Endometrial microvascular endothelial cells (primary cell): ENCODE results near the gene SLCO2A1. TPM values are rescaled to one million over a fixed set of nuclear protein-coding genes. Genes with fewer than 3 reads are reported as not detected.

Source experiments
- in situ Hi-C: cut with HindIII; loops from 2 replicates; pipeline ENCODE4 v1.10.0; 2017; ENCODE audit warnings: low sequenced_read_pairs, low pct_unique_long_range_greater_than_20kb; ENCODE audit errors: inconsistent ontology term
- total RNA-seq: library from RNA; depleted of rRNA; stranded (reverse); fragments of >200 nt; gene quantifications from one replicate; pipeline ENCODE4 v1.2.3, GENCODE V29; 2015; ENCODE audit errors: inconsistent ontology term

Gene SLCO2A1
- total RNA-seq, 1 donor from 2014 or later: 22.4 TPM

- in situ Hi-C loops: no loop called here
These were observed 15.5 kb downstream of the SLCO2A1 start for GRCh38 chr3:134014270-134014669.

GRCh38 chr3:134013280-134013679 lies 16.4 kb downstream of the SLCO2A1 start:
- in situ Hi-C loops: no loop called here

GRCh38 chr3:134009345-134010000 lies 20.3 kb downstream of the SLCO2A1 start:
- in situ Hi-C loops: no loop called here

DNA sequence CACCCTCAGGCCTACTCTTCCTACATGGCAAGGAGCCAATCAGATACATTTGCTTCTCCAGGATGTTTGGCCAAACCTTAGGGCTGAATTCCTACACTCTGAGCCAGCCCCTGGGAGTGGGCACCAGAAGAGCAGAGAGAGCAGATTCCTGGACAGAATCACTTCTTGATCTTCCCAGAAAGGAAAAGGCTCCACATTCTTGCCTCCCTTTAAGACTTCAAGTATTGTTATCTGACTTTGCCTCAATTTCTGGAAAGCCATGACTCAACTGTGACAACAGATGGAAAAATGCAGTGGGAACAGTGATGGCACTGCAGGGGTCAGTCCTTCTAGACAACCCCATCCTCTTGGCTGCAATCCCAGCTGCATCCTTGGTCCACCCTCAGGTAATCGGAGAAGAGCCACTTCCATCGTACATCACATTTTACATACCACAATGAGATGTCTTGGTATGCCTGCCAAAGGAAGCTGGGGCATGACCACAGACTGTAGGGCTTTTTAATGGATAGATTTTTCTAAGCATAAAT lies 21.0 kb downstream of the SLCO2A1 start:
- in situ Hi-C loops: no loop called here

DNA sequence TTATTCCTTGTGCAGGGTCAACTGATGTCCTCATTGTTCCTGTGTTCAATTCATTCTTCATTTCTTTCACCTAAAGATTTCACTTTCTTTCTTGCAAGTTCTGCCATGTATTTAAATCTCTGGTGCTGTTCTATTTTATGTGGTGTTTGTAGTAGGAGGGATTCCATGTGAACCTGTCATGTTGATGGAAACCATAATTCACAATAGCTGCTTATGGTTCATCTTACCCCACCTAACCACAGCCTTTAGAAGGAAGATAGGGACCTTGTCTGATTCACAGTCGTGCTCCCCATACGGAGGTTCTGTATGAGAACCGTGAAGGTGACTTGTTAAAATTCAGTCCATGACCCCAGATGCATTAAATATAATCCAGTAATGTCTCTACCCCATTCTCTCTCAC lies 21.9 kb downstream of the SLCO2A1 start:
- in situ Hi-C loops: no loop called here

- in situ Hi-C loops: no loop called here
These were observed 24.9 kb downstream of the SLCO2A1 start for GRCh38 chr3:134004841-134005240.

DNA sequence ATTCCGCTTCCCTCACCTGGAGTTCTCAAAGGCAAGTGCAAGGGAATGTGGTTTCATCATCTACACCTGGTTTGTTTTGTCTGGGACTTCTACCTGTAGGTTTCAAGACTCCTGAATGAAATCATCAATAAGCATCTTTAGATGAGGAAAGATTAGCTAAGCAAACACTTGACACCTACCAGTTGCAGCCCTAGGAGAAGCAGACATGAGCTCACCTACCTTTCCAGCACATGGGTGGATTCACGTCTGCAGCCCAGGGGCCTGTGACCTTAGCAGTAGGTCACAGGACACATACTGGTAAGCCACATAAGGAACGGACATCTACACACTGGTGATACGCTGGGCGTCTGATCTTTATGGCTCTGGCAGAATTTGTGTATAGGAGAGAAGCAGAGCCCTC lies 26.7 kb downstream of the SLCO2A1 start:
- in situ Hi-C loops: no loop called here

DNA sequence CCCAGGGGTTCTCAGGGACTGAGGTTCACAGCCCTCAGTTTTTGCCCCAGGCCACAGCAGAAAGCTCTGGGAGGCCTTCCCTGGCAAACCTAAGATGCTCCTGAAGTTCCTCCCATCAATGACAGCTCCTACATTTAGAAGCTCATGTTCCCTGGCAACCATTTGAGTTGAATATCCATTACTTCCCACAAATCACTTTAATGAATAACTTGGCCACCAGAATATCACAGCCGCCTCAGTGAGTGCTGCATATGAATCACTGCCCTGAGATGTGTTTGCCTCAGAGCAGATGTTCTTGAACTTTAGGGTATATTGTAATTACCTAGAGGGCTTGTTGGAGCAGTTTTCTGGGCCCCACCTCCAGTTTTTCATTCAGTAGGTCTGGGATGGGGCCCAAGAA lies 27.4 kb downstream of the SLCO2A1 start:
- in situ Hi-C loops: no loop called here

GRCh38 chr3:134001251-134001650 lies 28.5 kb downstream of the SLCO2A1 start:
- in situ Hi-C loops: no loop called here

- in situ Hi-C loops: no loop called here
These were observed 29.6 kb downstream of the SLCO2A1 start for GRCh38 chr3:133999891-134000685.

DNA sequence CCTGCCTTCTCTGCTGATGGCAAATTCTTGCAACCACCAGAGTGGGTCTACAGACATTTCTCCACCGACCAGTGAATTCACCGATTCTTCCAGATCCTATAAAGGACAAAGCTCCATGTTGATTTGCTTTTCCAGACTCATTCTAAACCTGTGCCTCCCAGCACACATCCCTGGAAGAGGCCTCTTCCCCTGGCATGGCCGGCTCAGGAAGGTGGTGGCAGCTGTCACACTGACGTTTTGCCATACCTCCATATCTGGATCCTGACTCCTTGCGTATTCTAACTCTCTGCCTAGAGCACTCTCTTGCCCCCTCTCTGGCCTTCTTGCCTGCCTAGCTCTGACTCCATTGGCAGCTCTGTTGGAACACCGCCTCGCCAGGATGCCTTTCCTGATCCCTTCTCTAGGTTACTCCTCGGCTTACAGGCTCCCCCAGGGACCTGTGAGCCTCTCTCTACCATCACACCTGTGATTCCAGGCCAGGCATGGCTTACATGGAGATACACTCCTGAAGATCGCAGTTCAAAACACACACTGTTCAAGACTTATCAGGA lies 31.0 kb downstream of the SLCO2A1 start:
- in situ Hi-C loops: no loop called here

- in situ Hi-C loops: no loop called here
These were observed 31.7 kb downstream of the SLCO2A1 start for GRCh38 chr3:133997871-133998635.

DNA sequence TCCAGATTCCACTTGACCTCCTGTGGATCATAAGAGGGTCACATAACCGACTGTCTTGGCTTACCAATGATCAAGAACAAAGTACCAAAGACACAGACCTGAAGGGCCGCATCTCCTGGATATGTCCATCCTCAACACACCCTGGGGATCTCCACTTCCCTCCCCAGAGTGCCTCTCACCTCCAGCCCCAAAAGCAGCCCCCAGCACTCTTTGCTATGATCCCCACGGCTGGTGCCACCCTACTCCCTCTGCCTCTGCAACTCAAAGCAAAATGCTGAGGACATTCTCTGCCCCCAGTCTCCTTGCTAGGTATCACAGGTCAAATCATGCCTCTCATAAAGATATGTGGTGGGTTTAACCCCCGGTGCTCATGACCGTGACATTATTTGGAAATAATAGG lies 32.7 kb downstream of the SLCO2A1 start:
- in situ Hi-C loops: no loop called here

DNA sequence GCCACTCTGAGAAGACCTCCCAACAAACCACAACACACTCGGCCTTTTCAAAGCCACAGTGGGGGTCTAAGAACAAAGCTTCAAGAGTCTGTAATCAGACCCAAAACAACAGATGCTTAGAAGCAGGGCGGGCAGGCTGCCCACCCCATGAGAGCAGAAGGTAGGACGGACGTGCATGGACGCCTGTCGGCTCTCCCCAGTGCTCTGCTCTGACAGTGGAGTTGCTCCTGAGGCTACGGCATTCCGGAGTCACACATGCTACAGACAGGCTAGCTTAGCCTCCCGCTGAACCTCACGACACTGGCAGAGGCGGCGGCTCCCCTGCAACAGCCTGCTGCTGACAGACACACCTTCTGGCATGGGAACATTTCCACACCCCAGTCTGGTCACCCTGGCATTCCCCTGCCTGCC lies 33.5 kb downstream of the SLCO2A1 start:
- in situ Hi-C loops: no loop called here

GRCh38 chr3:133995264-133995663 lies 34.5 kb downstream of the SLCO2A1 start:
- in situ Hi-C loops: no loop called here

DNA sequence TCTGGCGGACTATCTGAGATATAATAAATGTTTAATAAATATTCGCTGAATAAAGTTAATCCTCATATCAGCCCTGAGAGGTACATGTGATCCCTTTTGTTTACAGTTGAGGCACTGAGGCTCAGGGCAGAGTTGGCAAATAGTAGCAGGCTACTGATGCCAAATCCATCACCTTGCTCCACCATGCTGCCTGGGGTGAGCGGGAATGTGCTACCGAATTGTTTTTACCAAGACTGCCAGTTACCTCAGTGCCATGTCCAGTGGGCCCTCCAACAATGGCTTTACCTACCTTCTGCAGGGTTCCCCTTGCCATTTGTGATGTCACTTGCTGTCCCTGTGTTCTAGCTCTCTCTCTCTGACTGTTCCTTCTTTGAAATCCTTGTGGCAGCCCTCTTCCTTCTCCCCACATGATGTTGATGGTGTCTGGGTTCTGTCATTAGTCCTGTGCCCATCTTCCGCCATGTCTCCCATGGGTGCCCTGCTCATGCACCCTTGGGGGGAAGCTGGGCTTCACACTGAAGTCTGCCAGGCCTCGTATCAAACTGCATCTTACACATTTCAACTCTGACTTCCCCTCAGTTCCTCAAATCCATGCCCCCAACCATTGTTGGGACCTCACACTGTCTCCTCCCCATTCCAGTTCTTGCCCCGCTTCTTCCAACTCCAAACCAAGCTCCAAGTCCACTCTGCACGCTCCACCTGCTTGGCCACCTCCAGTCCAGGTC lies 35.4 kb downstream of the SLCO2A1 start:
- in situ Hi-C loops: no loop called here

DNA sequence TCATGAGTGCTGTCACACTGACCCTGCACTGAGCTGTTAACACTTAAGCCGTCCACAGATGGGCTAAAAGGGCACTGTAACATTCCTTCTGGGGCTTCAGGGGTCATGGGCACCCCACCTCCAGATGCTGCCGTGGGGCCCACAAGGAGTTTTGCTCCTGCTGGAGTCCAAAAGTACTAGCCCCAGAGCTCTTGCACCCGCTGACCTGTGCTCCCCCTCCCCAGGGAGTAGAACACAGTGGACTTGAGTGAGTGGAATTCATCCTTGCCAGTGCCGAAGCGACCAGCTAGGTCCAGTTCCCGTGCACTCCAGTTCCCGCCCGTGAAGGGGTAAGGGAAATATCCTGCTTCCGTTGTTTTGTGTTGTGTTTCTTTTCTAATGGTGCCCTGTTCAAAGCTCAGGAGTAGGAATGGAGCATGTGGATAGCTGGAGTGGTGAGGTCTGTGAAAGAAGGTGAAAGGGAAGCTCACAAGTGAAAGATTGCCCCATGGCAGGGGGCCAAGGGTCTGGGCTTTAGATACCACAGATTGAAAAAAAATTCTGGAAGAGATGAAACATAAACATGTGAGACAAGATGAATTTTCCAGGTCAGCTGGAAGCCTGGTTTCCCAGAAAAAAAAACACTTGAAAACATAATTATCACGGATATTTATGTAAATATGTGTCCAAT lies 36.6 kb downstream of the SLCO2A1 start:
- in situ Hi-C loops: no loop called here

DNA sequence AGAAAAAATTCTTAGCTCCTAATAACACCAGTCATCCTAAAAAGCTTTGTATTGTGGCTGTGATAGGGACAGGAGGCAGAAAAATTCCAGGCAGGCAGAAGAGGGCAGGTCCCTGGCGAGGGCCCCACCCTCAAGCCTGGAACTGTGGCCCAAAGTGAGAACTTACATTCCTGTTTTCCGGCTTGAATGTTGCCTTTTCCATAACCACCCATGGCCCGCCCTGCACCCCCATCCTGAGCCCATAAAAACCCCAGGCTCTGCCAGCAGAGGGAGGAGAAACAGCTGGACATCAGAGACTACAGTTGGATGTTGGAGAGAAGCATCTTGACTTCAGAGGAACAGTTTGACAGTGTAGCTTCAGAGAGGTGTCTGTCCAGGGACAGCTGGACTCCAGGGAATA lies 37.3 kb downstream of the SLCO2A1 start:
- in situ Hi-C loops: no loop called here
